GM19324 (cell line): ENCODE data around the gene ZNF248.
"Not testable (repeated sequence)": the region's sequence is repeated elsewhere in the genome, so short reads cannot be mapped to it uniquely, and the experiment has no call there.

ENCODE experiments used
- ATAC-seq: cut with Tn5 transposase; IDR thresholded peaks from one replicate; pipeline ENCODE4 v1.9.1; 2021; ENCODE audit warnings: mild to moderate bottlenecking, moderate library complexity; ENCODE audit not compliant: unreplicated experiment, low FRiP score

The ZNF248 gene

GRCh38 chr10:37754538-37755323 is 102.7 kb downstream of the ZNF248 start:
- ATAC-seq: no peak

GRCh38 chr10:37752334-37752875 is 105.0 kb downstream of the ZNF248 start:
- ATAC-seq: no peak

GRCh38 chr10:37748170-37748569 is 109.2 kb downstream of the ZNF248 start:
- no peak for ATAC-seq

GRCh38 chr10:37747081-37747480 is 110.3 kb downstream of the ZNF248 start:
- no peak for ATAC-seq

DNA sequence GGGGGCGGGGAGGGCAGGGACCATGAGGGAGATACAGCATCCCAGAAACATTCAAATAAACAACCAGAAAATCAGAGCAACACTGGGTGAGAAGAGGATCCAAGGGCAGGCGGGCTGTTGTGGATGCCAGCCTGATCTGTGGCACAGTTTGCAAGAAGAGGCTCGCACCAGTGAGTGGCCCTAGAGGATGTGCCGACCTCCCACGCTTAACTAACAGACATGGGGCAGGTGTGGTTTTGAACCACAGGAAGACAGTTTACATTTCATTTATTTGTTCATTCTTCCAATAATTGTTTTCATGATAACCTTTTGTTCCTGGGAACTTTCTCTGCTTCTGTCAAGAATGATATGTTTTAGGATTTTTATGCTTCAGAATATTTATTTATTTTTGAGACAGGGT is 115.6 kb downstream of the ZNF248 start:
- no peak for ATAC-seq

DNA sequence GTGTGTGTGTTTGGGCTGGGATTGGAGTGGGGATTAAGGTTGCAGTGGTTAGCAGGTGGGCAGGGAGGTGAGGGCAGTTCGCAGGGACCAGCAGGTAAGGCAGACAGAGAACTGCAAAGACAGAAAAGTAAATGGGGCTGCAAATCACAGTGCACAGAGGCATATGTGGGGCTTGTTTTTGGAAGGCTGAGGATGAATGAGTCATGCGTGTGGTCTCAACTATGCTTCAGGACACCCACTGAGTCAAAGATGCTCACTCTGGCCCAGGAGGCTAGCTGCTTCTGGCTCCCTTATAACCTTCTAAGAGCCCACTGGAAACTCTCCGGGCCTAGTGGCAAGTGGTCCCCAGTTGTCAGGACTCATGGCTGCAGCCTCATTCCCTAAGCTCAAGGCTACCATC is 118.2 kb downstream of the ZNF248 start:
- no peak for ATAC-seq

- not testable (repeated sequence) for ATAC-seq
Measured at GRCh38 chr10:37738241-37738640, 119.2 kb downstream of the ZNF248 start.

DNA sequence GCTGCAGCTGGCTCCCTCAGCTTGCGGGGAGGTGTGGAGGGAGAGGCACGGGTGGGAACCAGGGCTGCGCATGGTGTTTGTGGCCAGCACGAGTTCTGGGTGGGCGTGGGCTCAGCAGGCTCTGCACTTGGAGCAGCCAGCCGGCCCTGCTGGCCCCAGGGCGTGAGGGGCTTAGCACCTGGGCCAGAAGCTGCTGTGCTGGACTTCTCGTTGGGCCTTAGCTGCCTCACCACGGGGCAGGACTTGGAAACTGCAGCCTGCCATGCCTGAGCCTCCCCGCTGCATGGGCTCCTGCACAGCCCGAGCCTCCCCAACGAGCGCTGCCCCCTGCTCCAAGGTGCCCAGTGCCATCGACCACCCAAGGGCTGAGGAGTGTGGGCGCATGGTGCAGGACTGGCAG is 120.1 kb downstream of the ZNF248 start:
- ATAC-seq: no peak

DNA sequence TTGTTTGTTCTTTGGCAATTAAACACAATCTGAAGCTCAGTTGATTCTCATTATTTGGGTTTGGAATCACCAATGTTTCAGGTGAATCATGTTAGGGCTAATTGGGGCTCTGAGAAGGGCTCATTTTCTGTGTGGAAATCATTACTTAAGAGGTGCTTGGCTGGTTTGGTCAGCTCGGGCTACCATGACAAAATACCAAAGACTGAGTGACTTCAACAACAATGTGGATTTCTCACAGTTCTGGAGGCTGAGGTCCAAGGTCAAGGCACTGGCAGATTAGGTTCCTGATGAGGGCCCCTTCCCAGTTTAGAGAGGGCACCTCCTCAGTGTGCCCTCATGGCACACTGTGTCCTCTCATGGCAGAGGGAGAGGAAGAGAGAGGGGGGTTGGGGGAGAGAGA is 121.3 kb downstream of the ZNF248 start:
- ATAC-seq: no peak

- ATAC-seq: no peak
Measured at GRCh38 chr10:37734971-37735370, 122.4 kb downstream of the ZNF248 start.
